HepG2 (cell line): Measurements from ENCODE around the gene GGPS1. TPM values are rescaled to one million over a fixed set of nuclear protein-coding genes. Genes with fewer than 3 reads are reported as not detected.

Experiments
- FOXO4 ChIP-seq: sonication (generic); formaldehyde crosslinking; conservative IDR thresholded peaks from 2 replicates; pipeline ENCODE4 v1.8.1; 2023; ENCODE audit warnings: missing genetic modification reagents
- HNRNPL ChIP-seq: fragments of 200-400 bp; formaldehyde crosslinking; IDR thresholded peaks from 2 replicates; pipeline ENCODE4 v1.6.1; 2017; ENCODE audit warnings: mild to moderate bottlenecking, low read depth, low read length
- IRF9 ChIP-seq: sonication (generic); formaldehyde crosslinking; IDR thresholded peaks from 2 replicates; pipeline ENCODE4 v1.8.0; 2022; ENCODE audit warnings: missing genetic modification reagents, mild to moderate bottlenecking, borderline replicate concordance
- MAZ ChIP-seq, 2 experiments: sonication (generic) in 1 of 2; formaldehyde crosslinking in 1 of 2; IDR thresholded peaks; 2 replicates each; pipeline versions ENCODE4 v1.5.0 to v1.6.1; 2012 to 2020; ENCODE audit warnings: low read depth in 2 of 2, mild to moderate bottlenecking in 2 of 2, borderline replicate concordance in 1 of 2, improper control_type of control experiment in 1 of 2, low read length in 1 of 2, missing genetic modification reagents in 1 of 2, moderate library complexity in 1 of 2
- NCOR1 ChIP-seq: fragments of 200-600 bp; sonication (generic); IDR thresholded peaks from 2 replicates; pipeline ENCODE4 v1.7.0; 2017; ENCODE audit warnings: antibody characterized with exemption, low read length, borderline replicate concordance
- NRL ChIP-seq: sonication (generic); formaldehyde crosslinking; IDR thresholded peaks from 2 replicates; pipeline ENCODE4 v1.5.0; 2020; ENCODE audit warnings: missing genetic modification reagents, mild to moderate bottlenecking, moderate library complexity, borderline replicate concordance
- PTBP1 ChIP-seq: fragments of 200-400 bp; formaldehyde crosslinking; IDR thresholded peaks from 2 replicates; pipeline ENCODE4 v1.6.1; 2018; ENCODE audit warnings: low read length, low read depth; ENCODE audit not compliant: poor library complexity, severe bottlenecking
- RAD21 ChIP-seq: fragments of 450-650 bp; formaldehyde crosslinking; IDR thresholded peaks from 2 replicates; pipeline ENCODE4 v1.5.0; 2020; ENCODE audit warnings: mild to moderate bottlenecking
- SALL2 ChIP-seq: sonication (generic); formaldehyde crosslinking; IDR thresholded peaks from 2 replicates; pipeline ENCODE4 v1.8.1; 2023; ENCODE audit warnings: mild to moderate bottlenecking, missing genetic modification reagents, inconsistent platforms
- SIN3A ChIP-seq: IDR thresholded peaks from 2 replicates; pipeline ENCODE4 v1.6.1; 2011; ENCODE audit warnings: low read depth, mild to moderate bottlenecking, control low read depth, low read length, borderline replicate concordance
- THRA ChIP-seq: sonication (generic); formaldehyde crosslinking; IDR thresholded peaks from 2 replicates; pipeline ENCODE4 v1.4.0; 2020; ENCODE audit warnings: missing genetic modification reagents, borderline replicate concordance
- ZNF124 ChIP-seq: sonication (generic); formaldehyde crosslinking; IDR thresholded peaks from 2 replicates; pipeline ENCODE4 v1.4.0; 2020; ENCODE audit warnings: missing genetic modification reagents
- ZNF138 ChIP-seq: sonication (generic); formaldehyde crosslinking; IDR thresholded peaks from 2 replicates; pipeline ENCODE4 v1.5.0; 2020; ENCODE audit warnings: mild to moderate bottlenecking, low read depth, missing genetic modification reagents
- ZNF20 ChIP-seq: sonication (generic); formaldehyde crosslinking; IDR thresholded peaks from 2 replicates; pipeline ENCODE4 v1.4.0; 2020; ENCODE audit warnings: mild to moderate bottlenecking, moderate library complexity, missing genetic modification reagents
- ZNF282 ChIP-seq: fragments of 450-650 bp; IDR thresholded peaks from 2 replicates; pipeline ENCODE4 v1.6.1; 2018; ENCODE audit not compliant: partially characterized antibody
- ZNF333 ChIP-seq: sonication (generic); formaldehyde crosslinking; IDR thresholded peaks from 2 replicates; pipeline ENCODE4 v1.4.0; 2020; ENCODE audit warnings: mild to moderate bottlenecking, missing genetic modification reagents, borderline replicate concordance
- ZNF382 ChIP-seq: sonication (generic); formaldehyde crosslinking; IDR thresholded peaks from 2 replicates; pipeline ENCODE4 v1.5.0; 2020; ENCODE audit warnings: missing genetic modification reagents, mild to moderate bottlenecking, borderline replicate concordance
- ZNF501 ChIP-seq: sonication (generic); formaldehyde crosslinking; IDR thresholded peaks from 2 replicates; pipeline ENCODE4 v1.5.1; 2020; ENCODE audit warnings: mild to moderate bottlenecking, moderate library complexity, missing genetic modification reagents
- ZSCAN30 ChIP-seq: sonication (generic); formaldehyde crosslinking; IDR thresholded peaks from 2 replicates; pipeline ENCODE4 v1.5.0; 2020; ENCODE audit warnings: mild to moderate bottlenecking, missing genetic modification reagents
- polyA plus RNA-seq, 8 experiments: library from polyadenylated mRNA; depleted of rRNA in 3 of 8; stranded (reverse) in 7 of 8; unstranded in 1 of 8; fragments of >200 nt; fragmentation: Illumina TruSeq in 4 of 8; extraction: Trizol in 4 of 8; gene quantifications; 2 replicates each; pipeline versions ENCODE4 v1.2.1 to v1.2.3, GENCODE V29; 2011 to 2016; ENCODE audit warnings: low read depth in 4 of 8, missing spikeins in 1 of 8, mixed read lengths in 1 of 8; ENCODE audit not compliant: insufficient read depth in 1 of 8
- total RNA-seq, 5 experiments: library from RNA; depleted of rRNA; stranded (reverse); fragments of >200 nt; fragmentation: Illumina TruSeq; extraction: Trizol; gene quantifications; 2 replicates each; pipeline ENCODE4 v1.2.3, GENCODE V29; 2016; ENCODE audit warnings: low read depth in 1 of 5
- TF ChIP-seq, protein P1 (sequence below): sonication (generic); formaldehyde crosslinking; IDR thresholded peaks from 2 replicates; pipeline ENCODE4 v1.4.0; 2020; ENCODE audit warnings: mild to moderate bottlenecking, low read depth, missing genetic modification reagents
- TF ChIP-seq, protein P2 (sequence below): IDR thresholded peaks from 2 replicates; pipeline ENCODE4 v1.6.1; 2016; ENCODE audit warnings: low read depth

The GGPS1 gene
- total and polyA plus RNA-seq, 2 of the 13 experiments (the other 11 are each of a cell fraction or from before 2014, with no cell fraction given), result 28.8 to 42.6 TPM

DNA sequence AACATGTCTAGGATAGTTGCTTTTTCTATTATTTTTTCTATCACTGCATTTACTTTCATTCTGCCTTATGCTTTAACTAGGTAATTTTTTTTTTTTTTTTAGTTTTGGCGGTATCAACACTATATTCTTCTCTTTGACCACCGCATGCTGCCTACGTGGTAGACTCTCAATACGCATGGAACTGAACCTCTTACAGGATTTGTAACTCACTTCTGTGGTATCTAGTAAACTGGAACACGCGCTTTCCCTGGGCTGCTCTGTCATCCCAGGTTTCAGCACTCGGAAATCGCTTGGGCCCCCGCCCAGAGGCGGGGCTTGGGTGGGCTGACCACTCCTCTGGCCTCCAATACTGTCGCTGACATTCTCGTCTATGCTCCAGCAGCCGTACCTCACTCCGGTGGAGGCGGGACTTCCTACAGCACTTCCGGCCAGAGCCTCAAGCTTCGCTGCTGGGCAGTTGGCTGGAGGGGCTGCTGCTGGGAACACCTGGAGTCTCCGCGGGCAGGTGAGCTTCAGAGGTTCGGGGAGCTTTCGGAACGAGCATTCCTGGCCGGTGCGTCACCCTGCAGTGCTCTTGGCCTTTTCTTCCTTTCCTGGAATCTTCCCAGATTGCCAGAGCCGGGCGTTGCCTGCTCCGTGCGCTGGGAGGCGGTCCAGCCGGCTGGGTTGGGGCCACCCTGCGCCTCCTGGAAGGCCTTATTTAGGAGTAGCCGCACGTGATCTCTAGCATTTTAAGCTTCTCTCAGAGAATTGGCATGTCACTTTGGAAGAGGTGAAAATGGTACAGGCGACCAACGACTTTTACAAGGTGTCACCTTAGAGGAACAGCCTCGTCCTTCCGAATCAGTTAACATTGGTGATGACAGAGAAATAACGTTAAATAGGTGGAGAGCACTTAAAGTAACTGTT, 38.9 kb downstream of the GGPS1 start, which contains the start of gene TBCE (continued):
- TF ChIP-seq IRF9 (CRISPR knock-in tag) (peak; percentile 67; the same call in 1 of the 2 replicates), HNRNPL (no peak), ZNF501 (CRISPR knock-in tag) (peak; percentile 66; the same call in 1 of the 2 replicates), MAZ (IDR thresholded peaks at IDR 0.05; ENCODE audit: borderline replicate concordance, low read depth, low read length) (peak; percentile 64; the same call in 1 of the 2 replicates), MAZ (CRISPR knock-in tag; IDR thresholded peaks at IDR 0.05; ENCODE audit: low read depth) (peak; percentile 56; the same call in 1 of the 2 replicates), THRA (CRISPR knock-in tag) (no peak), ZNF333 (CRISPR knock-in tag) (no peak), ZNF124 (CRISPR knock-in tag) (peak; percentile 31; the same call in 1 of the 2 replicates), RAD21 (CRISPR knock-in tag) (peak; percentile 50), SALL2 (CRISPR knock-in tag) (no peak), SIN3A (0 out of 2 replicates have a peak, but pooled peaks have one; percentile 63), PTBP1 (peak; percentile 75), FOXO4 (CRISPR knock-in tag) (no peak), ZNF138 (0 out of 2 replicates have a peak, but pooled peaks have one; percentile 33), ZNF382 (CRISPR knock-in tag) (no peak), ZNF282 (no peak), ZNF20 (no peak), NRL (0 out of 2 replicates have a peak, but pooled peaks have one; percentile 44), NCOR1 (no peak), ZSCAN30 (no peak)
- TF ChIP-seq, protein P1, sequence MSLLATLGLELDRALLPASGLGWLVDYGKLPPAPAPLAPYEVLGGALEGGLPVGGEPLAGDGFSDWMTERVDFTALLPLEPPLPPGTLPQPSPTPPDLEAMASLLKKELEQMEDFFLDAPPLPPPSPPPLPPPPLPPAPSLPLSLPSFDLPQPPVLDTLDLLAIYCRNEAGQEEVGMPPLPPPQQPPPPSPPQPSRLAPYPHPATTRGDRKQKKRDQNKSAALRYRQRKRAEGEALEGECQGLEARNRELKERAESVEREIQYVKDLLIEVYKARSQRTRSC (CRISPR knock-in tag), result no peak
- TF ChIP-seq, protein P2, sequence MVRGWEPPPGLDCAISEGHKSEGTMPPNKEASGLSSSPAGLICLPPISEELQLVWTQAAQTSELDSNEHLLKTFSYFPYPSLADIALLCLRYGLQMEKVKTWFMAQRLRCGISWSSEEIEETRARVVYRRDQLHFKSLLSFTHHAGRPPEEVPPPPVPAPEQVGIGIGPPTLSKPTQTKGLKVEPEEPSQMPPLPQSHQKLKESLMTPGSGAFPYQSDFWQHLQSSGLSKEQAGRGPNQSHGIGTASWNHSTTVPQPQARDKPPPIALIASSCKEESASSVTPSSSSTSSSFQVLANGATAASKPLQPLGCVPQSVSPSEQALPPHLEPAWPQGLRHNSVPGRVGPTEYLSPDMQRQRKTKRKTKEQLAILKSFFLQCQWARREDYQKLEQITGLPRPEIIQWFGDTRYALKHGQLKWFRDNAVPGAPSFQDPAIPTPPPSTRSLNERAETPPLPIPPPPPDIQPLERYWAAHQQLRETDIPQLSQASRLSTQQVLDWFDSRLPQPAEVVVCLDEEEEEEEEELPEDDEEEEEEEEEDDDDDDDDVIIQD (CRISPR knock-in tag), result peak; percentile 90
